H9 (cell line): Measurements from ENCODE around the gene ASPG. TPM values are rescaled to one million over a fixed set of nuclear protein-coding genes. Genes with fewer than 3 reads are reported as not detected.

ENCODE experiments used
- DNase-seq: peaks from one replicate; pipeline ENCODE4 v3.0.0-alpha.2; 2017
- H2AFZ ChIP-seq: one replicate; pipeline ENCODE4 v1.6.1; 2013; ENCODE audit warnings: mild to moderate bottlenecking, low read length, control low read depth, moderate library complexity
- H2AK5ac ChIP-seq: 2 replicates; pipeline ENCODE4 v1.6.1; 2013; ENCODE audit warnings: low read length, control low read depth, mixed read lengths; ENCODE audit not compliant: insufficient read length
- H2BK120ac ChIP-seq: one replicate; pipeline ENCODE4 v1.6.1; 2013; ENCODE audit warnings: low read depth, mild to moderate bottlenecking, low read length, control low read depth, inconsistent platforms; ENCODE audit not compliant: poor library complexity, severe bottlenecking
- H2BK12ac ChIP-seq: 2 replicates; pipeline ENCODE4 v1.6.1; 2013; ENCODE audit warnings: low read length, control low read depth, mixed read lengths, low read depth; ENCODE audit not compliant: insufficient read length
- H2BK15ac ChIP-seq: 2 replicates; pipeline ENCODE4 v1.6.1; 2013; ENCODE audit warnings: low read depth, low read length, control low read depth
- H2BK20ac ChIP-seq: one replicate; pipeline ENCODE4 v1.6.1; 2013; ENCODE audit warnings: low read depth, mild to moderate bottlenecking, low read length, control low read depth, inconsistent platforms; ENCODE audit not compliant: poor library complexity, severe bottlenecking
- H2BK5ac ChIP-seq: 2 replicates; pipeline ENCODE4 v1.6.1; 2013; ENCODE audit warnings: low read length, control low read depth, mixed read lengths; ENCODE audit not compliant: insufficient read length
- H3K14ac ChIP-seq: 2 replicates; pipeline ENCODE4 v1.6.1; 2013; ENCODE audit warnings: low read length, control low read depth; ENCODE audit not compliant: insufficient read depth
- H3K18ac ChIP-seq: 2 replicates; pipeline ENCODE4 v1.6.1; 2013; ENCODE audit warnings: low read depth, mild to moderate bottlenecking, mixed read lengths, low read length, control low read depth; ENCODE audit not compliant: insufficient read length
- H3K23ac ChIP-seq: 2 replicates; pipeline ENCODE4 v1.6.1; 2013; ENCODE audit warnings: low read length, control low read depth, mixed read lengths, low read depth; ENCODE audit not compliant: insufficient read length
- H3K23me2 ChIP-seq: 2 replicates; pipeline ENCODE4 v1.6.1; 2013; ENCODE audit warnings: low read depth, mild to moderate bottlenecking, mixed read lengths, low read length, control low read depth; ENCODE audit not compliant: insufficient read length, poor library complexity, severe bottlenecking
- H3K27ac ChIP-seq: 2 replicates; pipeline ENCODE4 v1.5.1; 2013; ENCODE audit warnings: low read length, control low read depth, mixed read lengths, low read depth; ENCODE audit not compliant: insufficient read length
- H3K27me3 ChIP-seq: 2 replicates; pipeline ENCODE4 v1.6.1; 2013; ENCODE audit warnings: low read length, control low read depth, inconsistent platforms; ENCODE audit not compliant: insufficient read depth
- H3K4ac ChIP-seq: 2 replicates; pipeline ENCODE4 v1.6.1; 2013; ENCODE audit warnings: low read depth, mild to moderate bottlenecking, control low read depth, inconsistent platforms, low read length, moderate library complexity
- H3K4me1 ChIP-seq: 2 replicates; pipeline ENCODE4 v1.6.1; 2013; ENCODE audit warnings: low read length, control low read depth, inconsistent platforms; ENCODE audit not compliant: insufficient read depth
- H3K4me2 ChIP-seq: 2 replicates; pipeline ENCODE4 v1.6.1; 2013; ENCODE audit warnings: low read length, control low read depth, mixed read lengths; ENCODE audit not compliant: insufficient read length, insufficient read depth
- H3K56ac ChIP-seq: 2 replicates; pipeline ENCODE4 v1.6.1; 2013; ENCODE audit warnings: low read depth, mild to moderate bottlenecking, mixed read lengths, low read length, control low read depth; ENCODE audit not compliant: insufficient read length
- H3K79me1 ChIP-seq: 2 replicates; pipeline ENCODE4 v1.6.1; 2013; ENCODE audit warnings: low read depth, mild to moderate bottlenecking, moderate library complexity, low read length, control low read depth, inconsistent platforms; ENCODE audit not compliant: insufficient read depth, poor library complexity, severe bottlenecking
- H3K79me2 ChIP-seq: 2 replicates; pipeline ENCODE4 v1.6.1; 2013; ENCODE audit warnings: low read length, control low read depth, inconsistent platforms; ENCODE audit not compliant: insufficient read depth
- H3K9ac ChIP-seq: 2 replicates; pipeline ENCODE4 v1.6.1; 2013; ENCODE audit warnings: low read length, control low read depth, mixed read lengths; ENCODE audit not compliant: insufficient read length; ENCODE audit errors: extremely low read depth
- H3K9me3 ChIP-seq: one replicate; pipeline ENCODE4 v1.6.1; 2013; ENCODE audit warnings: low read depth, low read length, inconsistent platforms; ENCODE audit not compliant: control insufficient read depth
- H3T11ph ChIP-seq: one replicate; pipeline ENCODE4 v1.6.1; 2013; ENCODE audit warnings: mild to moderate bottlenecking, low read length, control low read depth, inconsistent platforms
- H4K20me1 ChIP-seq: one replicate; pipeline ENCODE4 v1.6.1; 2013; ENCODE audit not compliant: control insufficient read depth, insufficient read length, insufficient read depth
- H4K5ac ChIP-seq: 2 replicates; pipeline ENCODE4 v1.6.1; 2013; ENCODE audit warnings: low read depth, mild to moderate bottlenecking, mixed read lengths, low read length, control low read depth; ENCODE audit not compliant: insufficient read length
- H4K8ac ChIP-seq: replicated peaks from 2 replicates; pipeline ENCODE4 v1.6.1; 2013; ENCODE audit warnings: low read length, control low read depth, mixed read lengths, low read depth; ENCODE audit not compliant: insufficient read length
- H4K91ac ChIP-seq: 2 replicates; pipeline ENCODE4 v1.6.1; 2013; ENCODE audit warnings: low read depth, mild to moderate bottlenecking, moderate library complexity, mixed read lengths, low read length, control low read depth; ENCODE audit not compliant: insufficient read length
- H3K27ac Mint-ChIP-seq, 3 experiments: 2 replicates in 2 of 3; 3 replicates in 1 of 3; pipeline ENCODE4 v1.8.0; 2020 to 2021; ENCODE audit warnings: mixed read lengths in 3 of 3, mild to moderate bottlenecking in 1 of 3, moderate library complexity in 1 of 3
- H3K27me3 Mint-ChIP-seq: 2 replicates; pipeline ENCODE4 v1.8.0; 2021; ENCODE audit warnings: low read depth, mild to moderate bottlenecking, moderate library complexity, mixed read lengths
- H3K36me3 Mint-ChIP-seq, 3 experiments: 2 replicates in 2 of 3; 3 replicates in 1 of 3; pipeline ENCODE4 v1.8.0; 2020 to 2021; ENCODE audit warnings: low read depth in 3 of 3, mixed read lengths in 3 of 3; ENCODE audit not compliant: insufficient read depth in 1 of 3
- H3K4me1 Mint-ChIP-seq, 2 experiments: 2 replicates each; pipeline ENCODE4 v1.8.0; 2020; ENCODE audit warnings: mixed read lengths in 2 of 2
- H3K4me3 Mint-ChIP-seq, 2 experiments: 2 replicates in 1 of 2; 3 replicates in 1 of 2; pipeline ENCODE4 v1.8.0; 2020 to 2021; ENCODE audit warnings: mild to moderate bottlenecking in 2 of 2, mixed read lengths in 2 of 2, moderate library complexity in 1 of 2
- H3K9me3 Mint-ChIP-seq, 2 experiments: 2 replicates in 1 of 2; 3 replicates in 1 of 2; pipeline ENCODE4 v1.8.0; 2020; ENCODE audit warnings: mild to moderate bottlenecking in 2 of 2, mixed read lengths in 2 of 2, moderate library complexity in 1 of 2
- WGBS: extraction: QIAGEN DNeasy Blood & Tissue Kit; methylation state at CpG from one replicate; pipeline ENCODE4 v1.1.7; 2013; ENCODE audit warnings: missing lambda C conversion rate, low lambda C conversion rate, mixed read lengths; ENCODE audit not compliant: insufficient read length; ENCODE audit errors: extremely low coverage; 5-methylcytosine and 5-hydroxymethylcytosine counted together
- total RNA-seq: library from RNA; stranded (reverse); gene quantifications from 2 replicates; pipeline ENCODE4 v1.2.1, GENCODE V29; 2021
- TF ChIP-seq, protein P1 (sequence below): fragments of 200-600 bp; sonication (generic); conservative IDR thresholded peaks from 3 replicates; pipeline ENCODE4 v1.8.0; 2021; ENCODE audit warnings: antibody characterized with exemption, mild to moderate bottlenecking

Gene ASPG
- total RNA-seq, 1 experiment from 2014 or later = 0.33 TPM

DNA sequence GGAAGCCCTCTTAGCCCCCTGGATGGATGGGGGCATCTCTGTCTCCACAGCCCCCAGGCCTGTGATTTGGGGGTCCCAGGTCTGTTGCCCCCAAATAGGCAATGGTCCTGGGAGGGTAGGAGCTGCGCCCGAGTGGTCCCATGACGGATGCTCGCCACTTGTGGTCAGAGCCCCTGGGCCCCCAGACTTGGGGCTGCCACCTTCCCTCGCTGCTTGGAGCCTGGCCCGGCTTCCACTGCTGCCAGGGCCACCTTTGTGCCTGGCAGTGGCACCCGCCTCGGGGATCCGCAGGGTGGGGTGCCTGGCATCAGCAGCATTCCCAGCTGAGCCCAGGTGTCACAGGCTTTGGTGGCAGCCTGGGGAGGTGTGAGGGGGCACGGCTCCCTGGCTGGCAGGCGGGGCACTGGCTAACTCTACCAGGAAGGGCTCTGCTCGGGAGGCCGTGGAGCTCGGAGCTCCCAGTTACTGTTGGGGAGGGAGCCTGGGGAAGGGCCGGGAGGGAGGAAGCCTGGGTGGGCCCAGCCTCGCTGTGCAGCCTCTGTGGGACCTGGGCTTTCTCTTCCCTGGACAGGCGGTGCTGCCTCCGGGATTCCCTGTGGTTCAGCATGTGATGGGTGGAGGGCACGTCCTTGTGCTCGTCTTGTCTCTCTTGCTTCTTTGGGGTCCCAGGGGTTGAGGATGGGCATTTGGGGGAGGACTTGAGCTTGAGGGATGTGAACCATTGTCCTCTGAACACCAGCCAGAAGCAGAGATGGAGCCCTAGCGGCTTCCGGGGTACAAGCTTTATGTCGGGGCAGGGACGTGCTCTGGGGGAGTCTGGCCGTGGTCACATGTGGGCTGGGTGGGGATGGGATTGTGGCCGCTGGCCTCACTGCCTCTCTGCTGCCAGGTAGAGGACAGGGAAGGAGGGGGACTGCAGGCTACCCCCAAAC lies 58.3 kb downstream of the ASPG start:
- Histone ChIP-seq H2BK15ac (no peak overlapping the region), H3K23me2 (peaks cover 11% of the 10 kb centered on the region), H3K27ac (no peak overlapping the region), H3K79me2 (peaks cover 17% of the 10 kb centered on the region; the same call in 1 of the 2 replicates), H4K5ac (no peak overlapping the region), H3K56ac (no peak overlapping the region), H3K4me2 (no peak overlapping the region), H3K79me1 (no peaks in the 10 kb centered on the region), H2BK5ac (no peak overlapping the region), H3K9me3 (no peaks in the 10 kb centered on the region), H4K20me1 (no peaks in the 10 kb centered on the region), H2BK20ac (no peak overlapping the region), H2BK120ac (no peak overlapping the region), H2AK5ac (no peak overlapping the region), H3K18ac (no peak overlapping the region), H4K8ac (no peak overlapping the region), H2BK12ac (no peak overlapping the region), H3T11ph (no peak overlapping the region), H3K23ac (no peak overlapping the region), H4K91ac (no peak overlapping the region), H3K4ac (no peak overlapping the region), H3K9ac (no peak overlapping the region), H3K27me3 (no peaks in the 10 kb centered on the region), H3K4me1 (peaks cover 2% of the 10 kb centered on the region; the same call in 1 of the 2 replicates), H2AFZ (no peak overlapping the region), H3K14ac (no peak overlapping the region)
- H3K27me3 Mint-ChIP-seq = no peaks in the 10 kb centered on the region; the same call in 1 of the 2 replicates
- WGBS = no CpG with 5 or more reads among the region's 26 CpGs
- peaks cover 38 to 44% of the 10 kb centered on the region in 2 experiments for H3K4me1 Mint-ChIP-seq
- H3K9me3 Mint-ChIP-seq = no peaks in the 10 kb centered on the region
- peak overlapping the region in 2 of 3 experiments; percentile 53 to 84; a peak in 1 of 7 replicates for H3K27ac Mint-ChIP-seq
- TF ChIP-seq, protein P1, sequence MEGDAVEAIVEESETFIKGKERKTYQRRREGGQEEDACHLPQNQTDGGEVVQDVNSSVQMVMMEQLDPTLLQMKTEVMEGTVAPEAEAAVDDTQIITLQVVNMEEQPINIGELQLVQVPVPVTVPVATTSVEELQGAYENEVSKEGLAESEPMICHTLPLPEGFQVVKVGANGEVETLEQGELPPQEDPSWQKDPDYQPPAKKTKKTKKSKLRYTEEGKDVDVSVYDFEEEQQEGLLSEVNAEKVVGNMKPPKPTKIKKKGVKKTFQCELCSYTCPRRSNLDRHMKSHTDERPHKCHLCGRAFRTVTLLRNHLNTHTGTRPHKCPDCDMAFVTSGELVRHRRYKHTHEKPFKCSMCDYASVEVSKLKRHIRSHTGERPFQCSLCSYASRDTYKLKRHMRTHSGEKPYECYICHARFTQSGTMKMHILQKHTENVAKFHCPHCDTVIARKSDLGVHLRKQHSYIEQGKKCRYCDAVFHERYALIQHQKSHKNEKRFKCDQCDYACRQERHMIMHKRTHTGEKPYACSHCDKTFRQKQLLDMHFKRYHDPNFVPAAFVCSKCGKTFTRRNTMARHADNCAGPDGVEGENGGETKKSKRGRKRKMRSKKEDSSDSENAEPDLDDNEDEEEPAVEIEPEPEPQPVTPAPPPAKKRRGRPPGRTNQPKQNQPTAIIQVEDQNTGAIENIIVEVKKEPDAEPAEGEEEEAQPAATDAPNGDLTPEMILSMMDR = no peak
- peaks cover 2 to 18% (median 10%) of the 10 kb centered on the region in 3 experiments; a peak in 6 of 7 replicates for H3K36me3 Mint-ChIP-seq
- peak; percentile 15 for DNase-seq
- no peak overlapping the region; a peak in 1 of 5 replicates for H3K4me3 Mint-ChIP-seq
